Stimulated activated CD4-positive, alpha-beta T cell treated with anti-CD3 and anti-CD28 coated beads, Interleukin-4, amount 100 ng/mL, for 24 hours (primary cell): ENCODE data around the gene RRAD.

Experiments
- DNase-seq: peaks from one replicate; pipeline ENCODE4 v3.0.0-alpha.2; 2020

RRAD gene

GRCh38 chr16:66913081-66913480 is 12.3 kb downstream of the RRAD start:
- DNase-seq = no peak

- no peak for DNase-seq
These were observed 13.5 kb downstream of the RRAD start for GRCh38 chr16:66911801-66912200.

DNA sequence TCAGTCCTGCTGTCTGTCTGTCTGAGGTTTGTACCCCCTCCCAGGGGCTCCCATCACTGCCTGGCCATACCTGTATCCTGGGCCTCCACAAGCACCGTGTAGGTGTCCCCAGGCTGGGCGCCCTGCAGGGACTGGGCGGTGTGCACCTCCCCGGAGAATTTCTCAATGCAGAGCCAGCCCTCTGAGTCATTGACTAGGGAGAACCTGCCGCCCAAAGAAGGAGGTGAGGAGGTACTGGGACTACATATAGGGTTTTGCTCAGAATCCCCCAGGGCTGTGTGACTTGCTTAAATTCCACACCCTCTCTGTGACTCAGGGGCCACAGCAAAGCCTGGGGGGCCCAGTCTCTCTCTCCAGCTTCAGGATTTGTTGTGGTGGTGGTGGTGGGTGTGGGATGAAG is 14.2 kb downstream of the RRAD start:
- no peak for DNase-seq

GRCh38 chr16:66910175-66910940 is 15.0 kb downstream of the RRAD start:
- DNase-seq = no peak

DNA sequence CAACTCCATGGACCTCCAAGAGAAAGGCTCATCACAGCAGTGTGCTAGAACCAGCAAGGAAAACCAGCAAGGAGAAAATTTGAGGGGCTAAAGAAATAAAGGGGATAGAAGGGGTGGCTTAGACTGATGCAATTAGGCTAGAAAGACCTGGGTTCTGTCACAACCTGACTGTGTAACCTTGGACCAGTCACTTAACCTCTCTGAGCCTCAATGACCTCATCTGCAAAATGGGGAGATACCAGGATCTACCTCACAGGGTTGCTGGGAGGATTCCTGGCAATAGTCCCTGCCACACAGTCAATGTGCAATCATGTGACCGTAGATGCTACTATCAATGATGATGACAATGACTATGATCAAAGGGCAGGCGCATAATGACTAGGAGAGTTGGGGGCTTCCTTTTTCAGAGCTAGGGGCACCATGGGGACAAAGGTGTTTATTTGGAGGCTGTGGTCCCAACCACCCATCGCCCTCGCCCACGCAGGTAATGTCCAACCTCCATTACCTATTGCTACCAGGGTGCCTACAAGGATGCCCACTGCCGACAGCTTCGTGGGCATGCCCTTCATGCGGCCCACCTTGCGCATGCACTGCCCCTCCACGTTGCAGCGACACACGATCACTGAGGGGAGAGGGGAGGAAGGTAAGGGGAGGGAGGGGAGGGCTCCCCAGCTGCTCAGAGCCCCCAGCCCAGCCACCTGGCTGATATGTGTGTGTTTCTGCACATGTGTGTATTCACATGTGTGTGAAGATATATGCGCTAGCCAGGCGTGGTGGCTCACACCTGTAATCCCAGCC is 16.4 kb downstream of the RRAD start:
- no peak for DNase-seq

DNA sequence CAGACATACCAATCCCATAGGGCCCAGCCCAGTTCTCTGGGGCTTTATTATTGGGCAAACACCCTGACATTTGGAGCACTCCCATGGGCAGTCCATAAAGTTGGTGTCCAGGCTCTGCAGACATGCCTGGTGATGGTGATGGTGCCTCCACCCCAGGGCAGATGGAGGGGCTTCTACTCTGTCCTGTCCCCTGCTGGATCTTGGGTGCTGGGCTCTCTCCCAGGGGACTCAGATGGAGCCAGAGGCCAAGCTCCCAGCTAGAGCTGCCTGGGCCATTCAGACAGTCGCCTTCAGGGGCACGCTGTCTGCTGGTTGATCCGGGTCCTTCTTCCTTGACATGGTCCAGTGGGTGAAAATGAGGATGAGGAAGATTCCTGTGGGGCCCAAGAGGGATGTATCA is 17.2 kb downstream of the RRAD start:
- no peak for DNase-seq

- DNase-seq = no peak
These were observed 18.2 kb downstream of the RRAD start for GRCh38 chr16:66906916-66907836.

DNA sequence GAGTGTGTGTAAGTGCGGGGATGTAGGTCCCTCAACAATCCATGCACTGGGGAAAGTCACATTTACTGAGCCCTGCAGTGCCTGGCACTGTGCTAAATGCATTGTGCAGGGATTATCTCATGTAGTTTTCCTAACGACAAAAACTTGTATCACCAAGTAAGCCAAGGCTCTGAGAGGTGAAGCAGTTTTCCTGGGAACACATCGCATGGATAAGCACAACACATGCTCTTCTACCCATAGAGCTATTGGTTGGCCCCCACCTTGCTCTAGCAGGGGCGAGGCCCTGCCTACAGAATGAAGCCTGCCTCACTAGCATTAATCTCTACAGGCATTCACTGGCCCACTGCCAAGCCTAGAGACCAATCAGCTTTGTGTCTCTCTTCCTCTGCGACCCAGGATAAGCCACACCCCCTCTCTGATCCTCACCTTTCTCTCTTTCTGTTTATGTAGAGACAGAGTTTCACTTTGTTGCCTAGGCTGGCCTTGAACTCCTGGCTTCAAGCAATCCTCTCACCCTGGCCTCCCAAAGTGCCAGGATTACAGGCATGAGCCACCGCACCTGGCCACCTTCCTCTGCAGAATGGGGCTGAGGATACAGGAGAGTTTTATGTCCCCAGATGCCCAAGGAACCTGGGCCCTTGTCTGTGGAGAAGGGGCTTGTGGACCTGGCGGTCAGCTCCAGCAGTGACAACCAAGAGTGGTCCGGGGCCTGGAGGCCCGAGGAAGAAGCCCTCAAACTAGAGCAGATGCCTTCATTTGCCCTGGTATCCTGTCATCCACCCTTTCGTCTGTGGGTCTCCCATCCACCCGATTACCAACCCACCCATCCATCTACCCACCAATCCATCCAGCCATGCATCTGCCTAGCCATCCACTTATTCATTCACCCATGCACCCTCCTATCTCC is 19.4 kb downstream of the RRAD start:
- no peak for DNase-seq

- no peak for DNase-seq
These were observed 20.3 kb downstream of the RRAD start for GRCh38 chr16:66904846-66905632.

DNA sequence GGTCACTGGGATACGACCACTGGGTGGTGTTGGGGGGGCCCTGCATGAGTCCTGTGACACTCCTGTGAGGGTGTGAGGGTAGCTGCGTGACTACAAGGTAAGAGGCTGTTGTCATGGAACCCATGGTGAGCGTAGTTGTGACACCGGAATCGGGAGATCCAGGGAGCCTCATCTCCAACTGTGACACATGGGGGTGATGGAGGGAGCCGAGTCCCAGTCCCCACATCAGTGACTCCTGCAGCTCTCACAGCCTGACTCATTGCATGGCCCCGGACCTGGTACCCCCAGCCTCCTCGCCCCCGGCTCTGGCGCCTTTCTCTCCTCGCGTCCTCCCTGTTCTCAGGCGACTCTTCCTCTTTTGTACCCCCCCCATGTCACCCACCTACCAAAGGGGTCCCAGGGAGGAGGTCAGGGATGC is 20.9 kb downstream of the RRAD start:
- DNase-seq = no peak

- no peak for DNase-seq
These were observed 21.5 kb downstream of the RRAD start for GRCh38 chr16:66903544-66904427.

- DNase-seq = no peak
These were observed 22.4 kb downstream of the RRAD start for GRCh38 chr16:66902648-66903543.

GRCh38 chr16:66901626-66902025 is 23.7 kb downstream of the RRAD start:
- no peak for DNase-seq

- DNase-seq = no peak
These were observed 24.5 kb downstream of the RRAD start for GRCh38 chr16:66900721-66901441.

DNA sequence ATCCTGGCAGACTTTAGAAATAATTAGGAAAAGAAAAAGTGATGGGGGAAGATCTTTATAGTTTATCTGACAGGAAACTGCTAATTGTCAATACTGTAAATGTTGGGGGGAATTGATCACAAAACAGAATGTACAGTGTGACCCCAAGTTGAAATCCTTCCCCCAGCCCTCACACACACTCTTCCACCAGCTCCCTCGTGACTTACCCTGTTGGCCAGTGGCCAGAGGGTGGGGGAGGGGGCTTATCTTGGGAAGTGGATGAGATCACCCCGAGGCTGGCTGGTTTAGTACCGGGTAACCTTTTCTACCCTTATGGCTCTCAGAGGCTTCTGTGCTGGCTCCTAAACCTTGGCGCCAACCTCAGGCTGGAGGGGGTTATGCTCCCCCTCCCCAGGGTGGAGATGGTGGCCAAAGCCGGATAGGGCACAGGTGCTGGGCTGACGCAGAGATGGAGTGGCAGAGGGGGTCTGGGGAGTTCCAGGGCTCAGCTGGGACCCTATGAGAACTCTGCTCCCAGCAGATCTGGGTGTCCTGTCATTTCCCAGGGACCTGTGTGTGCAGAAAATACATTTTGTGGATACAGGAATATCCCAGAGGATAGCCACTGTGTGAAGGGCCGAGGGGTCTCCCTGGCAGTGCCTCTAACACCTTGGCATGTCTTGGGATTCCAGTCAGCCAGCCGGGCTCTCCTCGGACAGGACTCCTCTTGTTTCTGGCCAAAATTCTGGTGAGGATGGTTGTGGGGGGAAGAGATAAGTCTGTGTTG is 25.2 kb downstream of the RRAD start:
- DNase-seq = no peak

DNA sequence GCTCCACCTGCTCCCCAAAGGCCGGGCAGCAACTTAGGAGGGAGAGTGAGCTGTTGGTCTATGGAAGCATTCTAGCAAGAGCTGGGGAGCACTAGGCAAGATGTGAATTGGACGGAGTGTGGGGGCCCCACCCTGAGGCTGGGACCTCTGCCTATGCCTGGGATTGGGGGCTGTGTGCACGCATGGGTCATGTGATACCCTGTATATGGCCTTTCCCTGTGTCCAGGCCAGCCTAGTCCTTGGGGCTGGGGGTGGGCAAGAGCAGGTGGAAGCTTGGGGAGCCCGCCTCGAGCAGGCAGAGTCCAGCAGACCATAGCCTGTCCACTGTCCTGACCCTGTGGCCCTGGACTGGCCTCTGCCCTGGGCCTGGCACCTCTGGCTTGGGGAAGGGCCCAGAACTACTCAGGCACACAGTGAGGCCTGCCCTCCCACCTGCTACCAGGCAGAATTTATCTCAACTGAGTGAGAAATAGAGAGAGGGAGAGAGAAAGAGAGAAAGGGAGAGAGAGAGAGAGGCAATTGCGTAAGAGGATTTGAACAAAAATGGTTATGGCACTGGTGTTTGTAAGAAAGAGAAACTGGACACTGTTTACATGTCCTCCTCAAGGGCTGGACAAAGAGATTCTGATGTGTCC is 25.9 kb downstream of the RRAD start:
- no peak for DNase-seq

- DNase-seq = no peak
These were observed 26.4 kb downstream of the RRAD start for GRCh38 chr16:66898933-66899309.
